Mesodermal cell (in vitro differentiated cells): Measurements from ENCODE around the gene SOD2.
"Not testable (repeated sequence)": the region's sequence is repeated elsewhere in the genome, so short reads cannot be mapped to it uniquely, and the experiment has no call there.

Experiments
- H3K27ac ChIP-seq: 2 replicates; pipeline ENCODE4 v1.7.0; 2013; ENCODE audit warnings: mild to moderate bottlenecking, low read depth, low read length, moderate library complexity; ENCODE audit not compliant: severe bottlenecking
- H3K36me3 ChIP-seq: 2 replicates; pipeline ENCODE4 v1.7.1; 2013; ENCODE audit warnings: mild to moderate bottlenecking, low read length, moderate library complexity; ENCODE audit not compliant: control insufficient read depth, insufficient read depth
- H3K4me1 ChIP-seq: one replicate; pipeline ENCODE4 v1.7.1; 2013; ENCODE audit warnings: mild to moderate bottlenecking, low read length; ENCODE audit not compliant: insufficient read depth, control insufficient read depth, poor library complexity, severe bottlenecking
- H3K4me3 ChIP-seq: 2 replicates; pipeline ENCODE4 v1.7.0; 2013; ENCODE audit warnings: low read length, control low read depth, mild to moderate bottlenecking; ENCODE audit not compliant: insufficient read depth, poor library complexity, severe bottlenecking; ENCODE audit errors: extremely low read depth
- H3K9me3 ChIP-seq: 2 replicates; pipeline ENCODE4 v1.7.1; 2013; ENCODE audit warnings: mild to moderate bottlenecking, low read length, moderate library complexity; ENCODE audit not compliant: control insufficient read depth
- WGBS, 2 experiments: methylation state at CpG; one replicate each; pipeline ENCODE4 v1.1.5; 2013; ENCODE audit warnings: missing lambda C conversion rate in 2 of 2; ENCODE audit not compliant: insufficient coverage in 2 of 2; 5-methylcytosine and 5-hydroxymethylcytosine counted together

Gene SOD2

DNA sequence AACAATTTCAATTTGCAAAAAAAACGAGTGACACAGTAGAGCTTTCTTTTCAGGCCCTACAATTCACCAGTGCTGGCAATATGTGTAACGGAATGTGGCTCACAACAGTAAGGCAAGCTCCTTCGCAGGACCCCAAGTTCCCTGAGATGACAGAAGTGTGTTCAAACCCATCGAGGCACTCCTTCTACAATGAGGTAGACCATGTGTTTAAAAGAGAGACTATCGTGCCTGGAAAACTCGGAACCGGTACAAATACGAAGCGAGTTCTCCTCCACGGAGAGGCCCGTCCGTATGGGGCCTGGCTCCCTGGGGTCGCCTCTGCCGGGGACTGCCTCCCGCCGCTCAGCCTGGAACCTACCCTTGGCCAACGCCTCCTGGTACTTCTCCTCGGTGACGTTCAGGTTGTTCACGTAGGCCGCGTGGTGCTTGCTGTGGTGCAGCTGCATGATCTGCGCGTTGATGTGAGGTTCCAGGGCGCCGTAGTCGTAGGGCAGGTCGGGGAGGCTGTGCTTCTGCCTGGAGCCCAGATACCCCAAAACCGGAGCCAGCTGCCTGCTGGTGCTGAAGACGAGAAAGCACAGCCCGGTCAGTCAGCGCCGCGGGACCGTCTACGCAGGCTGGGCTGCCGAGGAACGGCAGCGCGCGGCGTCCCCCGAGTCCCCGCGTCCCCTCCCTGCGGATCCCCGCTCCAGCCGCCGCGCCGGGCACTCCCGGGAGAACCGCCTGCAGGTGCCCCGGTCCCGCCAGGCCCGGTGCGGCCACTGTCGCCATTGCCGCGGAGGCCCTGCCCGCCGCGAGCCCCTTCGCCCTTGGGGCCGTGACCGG lies 526 bp downstream of the SOD2 start:
- Histone ChIP-seq H3K27ac (peak overlapping the region; percentile 95), H3K36me3 (peaks cover 21% of the 10 kb centered on the region), H3K4me1 (peaks cover 14% of the 10 kb centered on the region), H3K4me3 (peak overlapping the region; percentile 75), H3K9me3 (no peaks in the 10 kb centered on the region)
- WGBS, 2 experiments, result 2 to 3% methylated on average over 53 to 62 of the region's 66 CpGs

DNA sequence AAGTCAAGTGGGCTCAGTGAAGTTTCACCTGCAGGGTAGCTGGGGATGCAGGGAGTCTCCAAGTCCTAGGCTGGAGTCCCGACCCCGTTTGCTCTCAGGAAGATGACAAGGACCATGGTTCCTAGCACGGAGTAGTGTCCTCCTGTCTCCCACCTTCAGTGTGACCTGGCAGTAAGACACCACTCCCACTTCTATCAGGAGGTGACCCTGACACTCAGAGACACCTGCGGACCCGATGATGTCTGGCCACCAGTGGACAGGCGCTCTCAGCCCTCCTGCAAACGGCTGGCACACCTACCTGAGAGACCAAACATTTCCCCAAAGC lies 1.1 kb downstream of the SOD2 start:
- WGBS, 2 experiments, result 36 to 61% methylated on average over 5 to 7 of the region's 7 CpGs
- H3K4me3 ChIP-seq, result peak overlapping the region; percentile 75
- no peaks in the 10 kb centered on the region for H3K9me3 ChIP-seq
- H3K4me1 ChIP-seq, result peaks cover 14% of the 10 kb centered on the region
- H3K36me3 ChIP-seq, result peaks cover 26% of the 10 kb centered on the region
- H3K27ac ChIP-seq, result no peak overlapping the region

DNA sequence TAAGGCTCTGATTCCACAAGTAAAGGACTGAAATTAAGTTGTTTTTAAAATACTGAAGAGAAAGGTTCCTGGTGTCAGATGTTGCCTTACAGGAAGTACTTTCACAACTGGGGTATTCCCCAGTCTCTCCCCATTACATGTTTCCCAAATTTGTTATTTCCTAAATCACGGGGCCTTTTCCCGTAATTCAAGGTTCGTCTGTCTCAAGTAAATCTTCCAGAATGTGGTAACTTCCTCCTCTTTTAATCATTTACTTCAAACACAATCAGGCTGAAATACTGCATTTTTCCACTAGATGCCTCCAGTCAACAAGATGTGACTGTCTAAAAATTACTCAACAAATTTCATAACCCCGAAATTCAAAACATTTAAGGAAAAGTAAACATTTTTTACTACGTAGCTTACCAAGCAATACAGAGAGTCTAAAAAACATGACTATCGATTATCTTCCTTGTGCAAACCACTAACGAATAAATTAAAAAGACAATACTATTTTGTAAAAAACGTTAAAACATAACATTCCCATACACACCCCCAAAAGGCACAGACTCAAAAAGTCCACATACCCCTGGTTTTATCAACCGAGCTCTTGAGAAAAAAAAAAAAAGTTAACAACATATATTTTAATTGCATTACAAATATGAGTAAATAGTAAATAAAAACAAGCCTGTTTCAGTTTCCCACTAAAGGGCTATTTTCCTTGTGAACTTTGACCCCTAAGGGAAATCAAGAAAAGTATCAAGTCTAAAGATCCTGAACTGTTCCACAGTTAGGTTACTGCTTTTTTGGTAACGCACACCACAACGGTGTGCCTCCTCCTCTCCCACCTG lies 1.7 kb downstream of the SOD2 start:
- Histone ChIP-seq H3K4me3 (peak overlapping the region; percentile 75), H3K9me3 (no peaks in the 10 kb centered on the region), H3K27ac (no peak overlapping the region), H3K4me1 (peaks cover 14% of the 10 kb centered on the region), H3K36me3 (peaks cover 29% of the 10 kb centered on the region)
- 57 to 74% methylated on average over 4 to 7 of the region's 11 CpGs for WGBS, 2 experiments

DNA sequence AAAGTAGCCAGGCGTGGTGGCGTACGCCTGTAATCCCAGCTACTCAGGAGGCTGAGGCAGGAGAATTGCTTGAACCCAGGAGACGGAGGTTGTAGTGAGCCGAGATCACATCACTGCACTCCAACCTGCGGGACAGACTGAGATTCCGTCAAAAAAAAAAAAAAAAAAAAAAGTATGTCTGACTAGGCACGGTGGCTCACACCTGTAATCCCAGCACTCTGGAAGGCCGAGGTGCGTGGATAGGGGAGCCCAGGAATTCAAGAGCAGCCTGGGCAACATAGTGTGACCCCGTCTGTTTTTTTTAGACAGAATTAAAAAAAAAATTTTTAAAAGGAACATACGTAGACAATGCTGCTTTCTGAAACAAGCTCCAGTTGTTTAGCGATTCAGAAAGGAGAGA lies 2.9 kb downstream of the SOD2 start:
- H3K9me3 ChIP-seq, H3K4me3 ChIP-seq, H3K27ac ChIP-seq: not testable (repeated sequence)
- 91 to 100% methylated on average over 3 to 5 of the region's 13 CpGs for WGBS, 2 experiments
- Histone ChIP-seq H3K4me1 (peaks cover 14% of the 10 kb centered on the region), H3K36me3 (peaks cover 37% of the 10 kb centered on the region)

GRCh38 chr6:159689001-159689400 lies 4.0 kb downstream of the SOD2 start:
- H3K4me3 ChIP-seq, result no peak overlapping the region
- H3K4me1 ChIP-seq, result peaks cover 10% of the 10 kb centered on the region
- WGBS, 2 experiments, result 83 to 94% methylated on average over 6 of the region's 6 CpGs
- no peak overlapping the region for H3K27ac ChIP-seq
- H3K36me3 ChIP-seq, result peaks cover 45% of the 10 kb centered on the region
- H3K9me3 ChIP-seq, result no peaks in the 10 kb centered on the region

- H3K4me3 ChIP-seq, result no peak overlapping the region
- H3K4me1 ChIP-seq, result peaks cover 10% of the 10 kb centered on the region
- peaks cover 50% of the 10 kb centered on the region for H3K36me3 ChIP-seq
- no peaks in the 10 kb centered on the region for H3K9me3 ChIP-seq
- no peak overlapping the region for H3K27ac ChIP-seq
- WGBS, 2 experiments, result 92 to 93% methylated on average over 3 to 4 of the region's 5 CpGs
These were observed 4.7 kb downstream of the SOD2 start for GRCh38 chr6:159688266-159688905.

GRCh38 chr6:159687341-159687740 lies 5.7 kb downstream of the SOD2 start:
- no peak overlapping the region for H3K27ac ChIP-seq
- WGBS, 2 experiments, result 88 to 93% methylated on average over 4 to 5 of the region's 9 CpGs
- H3K36me3 ChIP-seq, result peaks cover 61% of the 10 kb centered on the region
- H3K4me3 ChIP-seq, result no peak overlapping the region
- H3K4me1 ChIP-seq, result peaks cover 10% of the 10 kb centered on the region
- H3K9me3 ChIP-seq, result no peaks in the 10 kb centered on the region

GRCh38 chr6:159686703-159687102 lies 6.3 kb downstream of the SOD2 start:
- Histone ChIP-seq H3K4me1 (peaks cover 4% of the 10 kb centered on the region), H3K4me3 (no peak overlapping the region), H3K36me3 (peaks cover 62% of the 10 kb centered on the region), H3K9me3 (no peaks in the 10 kb centered on the region), H3K27ac (no peak overlapping the region)
- WGBS, 2 experiments, result 92% methylated on average over 2 of the region's 3 CpGs; no CpG with 5 or more reads in 1 of the 2 experiments

DNA sequence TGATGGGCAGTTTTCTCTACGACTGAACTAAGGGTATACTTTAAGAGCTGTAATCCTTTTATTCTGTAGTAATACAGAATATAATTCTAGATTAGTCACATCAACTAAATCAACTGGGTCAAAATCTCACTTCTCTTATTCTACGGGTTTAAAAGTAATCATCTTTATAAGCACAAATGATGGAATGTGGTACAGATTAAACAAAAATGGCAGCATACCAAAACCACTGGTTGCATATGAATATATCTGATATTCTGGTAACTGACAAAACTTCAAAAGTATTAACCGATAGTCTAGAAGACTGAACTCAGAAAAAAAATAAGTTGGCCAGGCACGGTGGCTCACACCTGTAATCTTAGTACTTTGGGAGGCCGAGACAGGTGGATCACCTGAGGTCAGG lies 7.0 kb downstream of the SOD2 start:
- H3K4me3 ChIP-seq, result no peak overlapping the region
- H3K9me3 ChIP-seq, result no peaks in the 10 kb centered on the region
- WGBS, 2 experiments, result 58 to 92% methylated on average over 2 to 3 of the region's 5 CpGs
- peaks cover 62% of the 10 kb centered on the region for H3K36me3 ChIP-seq
- no peaks in the 10 kb centered on the region for H3K4me1 ChIP-seq
- no peak overlapping the region for H3K27ac ChIP-seq

GRCh38 chr6:159684013-159684304 lies 9.1 kb downstream of the SOD2 start:
- H3K4me3 ChIP-seq, result no peak overlapping the region
- H3K27ac ChIP-seq, result no peak overlapping the region
- peaks cover 3% of the 10 kb centered on the region for H3K4me1 ChIP-seq
- no peaks in the 10 kb centered on the region for H3K9me3 ChIP-seq
- H3K36me3 ChIP-seq, result peaks cover 55% of the 10 kb centered on the region
- WGBS, 2 experiments, result 80 to 100% methylated on average over 1 of the region's 1 CpG
